IMR-90 (cell line): ENCODE measurements around the gene ITPR3. TPM values are rescaled to one million over a fixed set of nuclear protein-coding genes. Genes with fewer than 3 reads are reported as not detected.

Experiments used
- ATAC-seq: fragments of 200-7000 bp; cut with Tn5 transposase; 2 replicates; pipeline ENCODE4 v1.9.1; 2020; ENCODE audit warnings: low read depth, mild to moderate bottlenecking, moderate library complexity
- BruUV-seq: library from RNA; stranded (reverse); fragments of 400-500 nt; replicated peaks from 2 replicates; lab custom pipeline; 2021; lab: Mats Ljungman, UMichigan
- CTCF ChIA-PET: fragments of 300-600 bp; formaldehyde crosslinking; extraction: SDS; loops from one replicate; lab custom pipeline; 2021; ENCODE audit warnings: antibody characterized with exemption; lab: Yijun Ruan, JAX
- POLR2A ChIA-PET: fragments of 300-600 bp; sonication (Branson Sonifier 250); formaldehyde crosslinking; loops from one replicate; lab custom pipeline; 2022; ENCODE audit warnings: antibody characterized with exemption; ENCODE audit not compliant: unreplicated experiment; lab: Charles Lee
- DNase-seq: peaks from one replicate; pipeline ENCODE4 v3.0.0; 2013
- H2AFZ ChIP-seq: replicated peaks from 2 replicates; pipeline ENCODE3; 2013; ENCODE audit warnings: low read length, mild to moderate bottlenecking; ENCODE audit not compliant: poor library complexity
- H2AK5ac ChIP-seq: 2 replicates; pipeline ENCODE4 v1.6.1; 2013; ENCODE audit warnings: low read depth, low read length, inconsistent platforms
- H2AK9ac ChIP-seq: replicated peaks from 2 replicates; pipeline ENCODE3; 2013; ENCODE audit warnings: mild to moderate bottlenecking, low read depth, low read length, moderate library complexity; ENCODE audit not compliant: poor library complexity
- H2BK120ac ChIP-seq: 2 replicates; pipeline ENCODE4 v1.6.1; 2013; ENCODE audit warnings: low read depth, low read length, inconsistent platforms
- H2BK15ac ChIP-seq: 3 replicates; pipeline ENCODE4 v1.6.1; 2013; ENCODE audit warnings: low read depth, low read length, inconsistent platforms
- H2BK20ac ChIP-seq: 2 replicates; pipeline ENCODE4 v1.6.1; 2013; ENCODE audit warnings: low read depth, mild to moderate bottlenecking, inconsistent platforms, low read length, moderate library complexity
- H2BK5ac ChIP-seq: 2 replicates; pipeline ENCODE4 v1.6.1; 2013; ENCODE audit warnings: mild to moderate bottlenecking, low read depth, low read length, inconsistent platforms; ENCODE audit not compliant: poor library complexity, severe bottlenecking
- H3K14ac ChIP-seq: replicated peaks from 2 replicates; pipeline ENCODE4 v1.6.1; 2013; ENCODE audit warnings: low read depth, low read length, inconsistent platforms
- H3K18ac ChIP-seq: 2 replicates; pipeline ENCODE4 v1.6.1; 2013; ENCODE audit warnings: low read depth, low read length, control low read depth
- H3K23ac ChIP-seq: 2 replicates; pipeline ENCODE4 v1.6.1; 2013; ENCODE audit warnings: low read depth, low read length, inconsistent platforms
- H3K27ac ChIP-seq: 2 replicates; pipeline ENCODE4 v1.5.1; 2013; ENCODE audit warnings: mild to moderate bottlenecking, control low read depth, low read length; ENCODE audit not compliant: insufficient read depth
- H3K27me3 ChIP-seq: 2 replicates; pipeline ENCODE4 v1.6.1; 2013; ENCODE audit warnings: low read length; ENCODE audit not compliant: control insufficient read depth, insufficient read depth
- H3K36me3 ChIP-seq: 2 replicates; pipeline ENCODE4 v1.6.1; 2013; ENCODE audit warnings: low read length, mixed read lengths; ENCODE audit not compliant: control insufficient read depth, insufficient read depth
- H3K4ac ChIP-seq: 2 replicates; pipeline ENCODE4 v1.6.1; 2013; ENCODE audit warnings: low read depth, low read length, inconsistent platforms
- H3K4me1 ChIP-seq: 2 replicates; pipeline ENCODE4 v1.6.1; 2013; ENCODE audit warnings: low read length, mixed read lengths; ENCODE audit not compliant: control insufficient read depth, insufficient read depth
- H3K4me2 ChIP-seq: 2 replicates; pipeline ENCODE4 v1.6.1; 2013; ENCODE audit warnings: low read depth, mild to moderate bottlenecking, control low read depth, low read length, moderate library complexity
- H3K4me3 ChIP-seq: 2 replicates; pipeline ENCODE4 v1.5.1; 2013; ENCODE audit warnings: low read depth, mild to moderate bottlenecking, control low read depth, low read length, moderate library complexity; ENCODE audit not compliant: insufficient read depth
- H3K56ac ChIP-seq: 2 replicates; pipeline ENCODE4 v1.6.1; 2013; ENCODE audit warnings: low read length, inconsistent platforms; ENCODE audit not compliant: insufficient read depth; ENCODE audit errors: extremely low read depth
- H3K79me1 ChIP-seq, 2 experiments: 2 replicates each; pipeline ENCODE4 v1.6.1; 2013; ENCODE audit warnings: low read length in 2 of 2, inconsistent platforms in 1 of 2, low read depth in 1 of 2
- H3K9ac ChIP-seq: 2 replicates; pipeline ENCODE4 v1.6.1; 2013; ENCODE audit warnings: low read depth, low read length, control low read depth
- H3K9me1 ChIP-seq: 2 replicates; pipeline ENCODE4 v1.6.1; 2013; ENCODE audit warnings: low read length, inconsistent platforms; ENCODE audit not compliant: insufficient read depth
- H3K9me3 ChIP-seq: 2 replicates; pipeline ENCODE4 v1.6.1; 2013; ENCODE audit warnings: low read length; ENCODE audit not compliant: control insufficient read depth, insufficient read depth
- H4K20me1 ChIP-seq: 2 replicates; pipeline ENCODE4 v1.6.1; 2013; ENCODE audit warnings: low read length, inconsistent platforms; ENCODE audit not compliant: insufficient read depth
- H4K5ac ChIP-seq: 2 replicates; pipeline ENCODE4 v1.6.1; 2013; ENCODE audit warnings: mild to moderate bottlenecking, low read depth, low read length, control low read depth
- H4K8ac ChIP-seq, 2 experiments: 2 replicates each; pipeline ENCODE4 v1.6.1; 2013; ENCODE audit warnings: low read depth in 2 of 2, low read length in 2 of 2, control low read depth in 1 of 2, inconsistent platforms in 1 of 2
- H4K91ac ChIP-seq: 2 replicates; pipeline ENCODE4 v1.6.1; 2013; ENCODE audit warnings: low read depth, low read length, inconsistent platforms; ENCODE audit not compliant: insufficient read depth
- CEBPB ChIP-seq: IDR thresholded peaks from 2 replicates; pipeline ENCODE4 v1.6.1; 2012; ENCODE audit warnings: low read depth, low read length, improper control_type of control experiment
- MAZ ChIP-seq: IDR thresholded peaks from 2 replicates; pipeline ENCODE4 v1.6.1; 2012; ENCODE audit warnings: low read depth, mild to moderate bottlenecking, low read length, improper control_type of control experiment, moderate library complexity, borderline replicate concordance
- RFX5 ChIP-seq: IDR thresholded peaks from 2 replicates; pipeline ENCODE4 v1.8.0; 2012; ENCODE audit warnings: low read depth, mild to moderate bottlenecking, low read length, moderate library complexity
- WGBS, 2 experiments: methylation state at CpG; one replicate each; pipeline versions ENCODE4 v1.1.5 to v1.1.7; 2013; ENCODE audit warnings: missing lambda C conversion rate in 2 of 2; ENCODE audit not compliant: insufficient read length in 1 of 2; ENCODE audit errors: extremely low coverage in 2 of 2; 5-methylcytosine and 5-hydroxymethylcytosine counted together
- dilution Hi-C: fragments of 300-500 bp; cut with HindIII; formaldehyde crosslinking; loops from one replicate; pipeline ENCODE4 v1.14.3; 2018; ENCODE audit warnings: low sequenced_read_pairs; ENCODE audit not compliant: unreplicated experiment
- in situ Hi-C: fragments of 300-500 bp; cut with MboI; formaldehyde crosslinking; loops from 3 replicates; pipeline ENCODE4 v1.14.3; 2019; ENCODE audit warnings: low sequenced_read_pairs, inconsistent platforms, mixed read lengths
- intact Hi-C: fragments of 100-400 bp; cut with micrococcal nuclease; formaldehyde crosslinking; loops from 2 replicates; pipeline ENCODE4 v1.10.0; 2022
- polyA plus RNA-seq, 3 experiments: library from polyadenylated mRNA; depleted of rRNA; stranded (reverse); fragments of >200 nt; gene quantifications; 2 replicates each; pipeline ENCODE4 v1.2.3, GENCODE V29; 2012; ENCODE audit warnings: low replicate concordance in 1 of 3
- total RNA-seq: library from RNA; depleted of rRNA; stranded (reverse); fragments of >200 nt; gene quantifications from 2 replicates; pipeline ENCODE4 v1.2.3, GENCODE V29; 2012
- TF ChIP-seq, protein P1 (sequence below): fragments of 150-350 bp; IDR thresholded peaks from 2 replicates; pipeline ENCODE4 v1.6.1; 2016; ENCODE audit warnings: low read depth, mild to moderate bottlenecking, low read length, moderate library complexity, borderline replicate concordance

The ITPR3 gene
- total and polyA plus RNA-seq, 2 of the 4 experiments (the other 2 are of a cell fraction), result 1.6 to 3.7 TPM

DNA sequence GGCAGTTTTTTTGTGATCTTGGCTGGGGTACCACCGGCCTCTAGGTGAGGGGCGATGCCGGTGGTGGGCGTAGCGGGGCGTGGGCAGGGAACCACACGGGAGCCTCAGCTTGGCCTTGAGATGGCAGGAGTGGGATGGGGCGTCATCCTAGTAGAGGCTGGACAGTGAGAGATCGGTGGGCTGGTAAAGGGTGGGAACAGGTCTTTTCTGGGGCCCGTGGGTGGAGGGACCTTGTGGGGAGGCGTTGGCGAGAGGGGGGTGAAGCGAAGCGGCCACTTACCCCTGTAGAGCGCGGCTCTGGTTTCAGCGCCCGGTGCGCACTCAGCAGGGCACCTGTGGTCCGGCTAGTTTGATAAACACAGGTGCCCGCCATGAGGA is 12.0 kb downstream of the ITPR3 start:
- intact Hi-C loops, result no loop called here
- ATAC-seq (no peak; the same call in 1 of the 2 replicates), DNase-seq (no peak)
- WGBS, 2 experiments, result 26% methylated on average over 16 of the region's 21 CpGs; no CpG with 5 or more reads in 1 of the 2 experiments
- H4K8ac ChIP-seq, result no peak overlapping the region
- H3K79me1 ChIP-seq, result peaks cover 0 to 17% of the 10 kb centered on the region in 2 experiments; a peak in 1 of 4 replicates
- TF ChIP-seq RFX5 (no peak), CEBPB (no peak), MAZ (no peak)
- TF ChIP-seq, protein P1, sequence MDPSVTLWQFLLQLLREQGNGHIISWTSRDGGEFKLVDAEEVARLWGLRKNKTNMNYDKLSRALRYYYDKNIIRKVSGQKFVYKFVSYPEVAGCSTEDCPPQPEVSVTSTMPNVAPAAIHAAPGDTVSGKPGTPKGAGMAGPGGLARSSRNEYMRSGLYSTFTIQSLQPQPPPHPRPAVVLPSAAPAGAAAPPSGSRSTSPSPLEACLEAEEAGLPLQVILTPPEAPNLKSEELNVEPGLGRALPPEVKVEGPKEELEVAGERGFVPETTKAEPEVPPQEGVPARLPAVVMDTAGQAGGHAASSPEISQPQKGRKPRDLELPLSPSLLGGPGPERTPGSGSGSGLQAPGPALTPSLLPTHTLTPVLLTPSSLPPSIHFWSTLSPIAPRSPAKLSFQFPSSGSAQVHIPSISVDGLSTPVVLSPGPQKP, result no peak
- H3K4me2 ChIP-seq, result peak overlapping the region; percentile 72
- H3K9ac ChIP-seq, result no peak overlapping the region
- H3K23ac ChIP-seq, result no peak overlapping the region; the same call in 1 of the 2 replicates
- POLR2A ChIA-PET, result no interaction called here
- no peaks in the 10 kb centered on the region for H4K20me1 ChIP-seq
- no peak overlapping the region for H3K56ac ChIP-seq
- H3K18ac ChIP-seq, result no peak overlapping the region
- H2BK5ac ChIP-seq, result no peak overlapping the region
- H2BK20ac ChIP-seq, result no peak overlapping the region
- peak overlapping the region; percentile 4; the same call in 1 of the 2 replicates for H2AK5ac ChIP-seq
- no peak overlapping the region for H2BK120ac ChIP-seq
- H3K9me1 ChIP-seq, result peaks cover 18% of the 10 kb centered on the region
- in situ Hi-C loops, result no loop called here
- no peak overlapping the region for H3K14ac ChIP-seq
- H3K27me3 ChIP-seq, result peaks cover 2% of the 10 kb centered on the region; the same call in 1 of the 2 replicates
- peaks cover 5% of the 10 kb centered on the region; the same call in 1 of the 2 replicates for H3K4me1 ChIP-seq
- no peak overlapping the region for H4K91ac ChIP-seq
- dilution Hi-C loops, result no loop called here
- CTCF ChIA-PET, result interaction anchor here (1.6 kb wide), 1 partner anchor 43 kb away, joined by 4 read pairs; no protein-coding TSS in a partner anchor
- no peaks in the 10 kb centered on the region for H3K9me3 ChIP-seq
- no peak overlapping the region for H4K5ac ChIP-seq
- peak overlapping the region; percentile 90 for H2AFZ ChIP-seq
- no peak overlapping the region for H3K4ac ChIP-seq
- no peak overlapping the region; the same call in 1 of the 2 replicates for H3K27ac ChIP-seq
- BruUV-seq, result no TSS peak
- no peak overlapping the region for H2BK15ac ChIP-seq
- H3K4me3 ChIP-seq, result peak overlapping the region; percentile 47
- H3K36me3 ChIP-seq, result no peaks in the 10 kb centered on the region
- peak overlapping the region; percentile 83 for H2AK9ac ChIP-seq
